ENCODE measurements around the gene IL9.

DNA sequence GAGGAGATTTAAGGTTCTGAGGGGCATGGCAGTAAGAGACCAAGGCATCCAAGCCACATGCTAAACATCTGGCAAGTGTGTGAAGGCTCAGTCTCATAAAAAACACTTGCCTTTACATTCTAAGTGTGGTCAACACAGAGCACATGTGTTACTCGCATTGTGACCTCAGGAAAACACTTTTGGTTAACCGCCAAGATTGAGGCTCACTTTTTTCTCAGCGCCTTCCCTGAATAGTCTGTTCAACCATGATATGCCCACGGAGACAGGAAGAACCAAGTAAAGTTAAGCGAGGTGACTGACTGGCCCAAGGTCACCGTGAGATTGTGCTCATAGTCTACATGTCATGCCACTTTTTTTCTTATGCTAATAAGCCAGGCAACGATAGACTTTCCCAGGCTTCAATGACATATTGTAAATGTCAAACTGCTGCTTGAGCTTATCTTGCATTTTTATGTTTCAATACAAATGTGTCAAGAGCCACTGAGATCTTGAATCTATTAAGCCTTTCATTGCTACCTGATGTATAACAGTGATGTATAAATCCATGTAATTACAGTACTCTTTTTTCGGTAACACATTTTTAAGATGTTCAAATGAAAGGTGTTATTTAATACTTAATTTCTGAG lies 21.1 kb upstream of the IL9 start:
- TF ChIP-seq, protein P1, sequence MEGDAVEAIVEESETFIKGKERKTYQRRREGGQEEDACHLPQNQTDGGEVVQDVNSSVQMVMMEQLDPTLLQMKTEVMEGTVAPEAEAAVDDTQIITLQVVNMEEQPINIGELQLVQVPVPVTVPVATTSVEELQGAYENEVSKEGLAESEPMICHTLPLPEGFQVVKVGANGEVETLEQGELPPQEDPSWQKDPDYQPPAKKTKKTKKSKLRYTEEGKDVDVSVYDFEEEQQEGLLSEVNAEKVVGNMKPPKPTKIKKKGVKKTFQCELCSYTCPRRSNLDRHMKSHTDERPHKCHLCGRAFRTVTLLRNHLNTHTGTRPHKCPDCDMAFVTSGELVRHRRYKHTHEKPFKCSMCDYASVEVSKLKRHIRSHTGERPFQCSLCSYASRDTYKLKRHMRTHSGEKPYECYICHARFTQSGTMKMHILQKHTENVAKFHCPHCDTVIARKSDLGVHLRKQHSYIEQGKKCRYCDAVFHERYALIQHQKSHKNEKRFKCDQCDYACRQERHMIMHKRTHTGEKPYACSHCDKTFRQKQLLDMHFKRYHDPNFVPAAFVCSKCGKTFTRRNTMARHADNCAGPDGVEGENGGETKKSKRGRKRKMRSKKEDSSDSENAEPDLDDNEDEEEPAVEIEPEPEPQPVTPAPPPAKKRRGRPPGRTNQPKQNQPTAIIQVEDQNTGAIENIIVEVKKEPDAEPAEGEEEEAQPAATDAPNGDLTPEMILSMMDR (IDR thresholded peaks at IDR 0.05), result no peak
- TF ChIP-seq POLR2A (IDR thresholded peaks at IDR 0.05), result no peak
